ENCODE data around the gene TMEM98. TPM values are rescaled to one million over a fixed set of nuclear protein-coding genes. Genes with fewer than 3 reads are reported as not detected.
"Not testable (repeated sequence)": the region's sequence is repeated elsewhere in the genome, so short reads cannot be mapped to it uniquely, and the experiment has no call there.

TMEM98 gene
- total RNA-seq, 2 experiments from 2014 or later: not detected

DNA sequence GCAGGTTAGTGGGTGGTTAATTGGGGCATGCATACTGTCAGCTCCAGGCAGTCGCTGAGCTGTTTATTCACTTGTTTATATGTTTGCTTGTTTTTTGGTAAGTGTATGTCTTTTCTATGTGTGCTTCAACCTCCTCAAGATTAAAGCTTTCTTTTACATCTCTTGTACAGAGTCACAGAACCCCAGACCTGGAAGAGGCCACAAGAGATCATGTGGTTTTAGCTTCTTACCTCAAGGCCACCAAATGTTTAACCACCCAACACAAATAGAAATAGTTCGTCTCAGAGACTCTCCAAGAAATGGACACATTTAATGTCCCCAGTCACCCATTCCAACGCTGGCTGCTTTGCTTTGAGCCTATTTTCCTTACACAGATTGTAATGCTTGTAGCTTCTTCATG, 11.8 kb upstream of the TMEM98 start:
- no peak overlapping the region for H3K27ac ChIP-seq (ENCODE audit: low read depth, low read length, poor library complexity, severe bottlenecking)
- intact Hi-C loops (cut with micrococcal nuclease; ENCODE audit: unreplicated experiment): no loop called here

DNA sequence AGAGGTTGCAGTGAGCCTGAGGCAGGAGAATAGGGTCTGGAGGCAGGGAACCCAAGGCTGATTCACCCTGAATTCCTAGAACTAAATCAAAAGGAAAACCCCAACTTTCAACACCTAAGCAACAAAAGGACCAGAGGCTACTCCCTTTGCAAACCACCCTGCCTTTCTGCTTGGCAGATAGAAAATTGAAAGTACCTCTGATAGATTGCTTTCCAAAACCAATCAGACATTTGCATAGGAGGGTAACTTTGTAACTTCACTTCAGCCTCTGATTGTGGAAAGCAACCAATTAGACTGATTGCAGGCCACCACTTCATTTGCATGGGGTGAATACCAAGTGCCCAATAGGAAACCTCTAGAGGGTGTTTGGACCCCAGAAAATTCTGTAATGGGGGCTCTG, 10.9 kb upstream of the TMEM98 start:
- Histone ChIP-seq H3K9me3 (ENCODE audit: low read length) (no peaks in the 10 kb centered on the region), H3K79me2 (ENCODE audit: insufficient read depth, low read depth, low read length) (no peaks in the 10 kb centered on the region), H4K20me1 (ENCODE audit: insufficient read depth, low read length) (no peaks in the 10 kb centered on the region), H3K4me2 (ENCODE audit: low read length) (no peak overlapping the region), H3K27ac (ENCODE audit: low read depth, low read length, poor library complexity, severe bottlenecking) (no peak overlapping the region), H3K9me2 (ENCODE audit: insufficient read depth, low read length) (no peaks in the 10 kb centered on the region), H3K4me1 (ENCODE audit: insufficient read depth, low read length, poor library complexity, severe bottlenecking) (no peaks in the 10 kb centered on the region), H3K4me3 (ENCODE audit: low read depth, low read length, poor library complexity, severe bottlenecking) (no peak overlapping the region), H2AFZ (ENCODE audit: low read length) (no peak overlapping the region), H3K36me3 (ENCODE audit: insufficient read depth, low read length) (no peaks in the 10 kb centered on the region)
- DNase-seq (ENCODE audit: low spot score): no peak
- CTCF ChIA-PET (ENCODE audit: unreplicated experiment): no interaction called here
- intact Hi-C loops (cut with micrococcal nuclease; ENCODE audit: unreplicated experiment): no loop called here
- no TSS peak for BruUV-seq (replicated peaks)
- POLR2A ChIA-PET: interaction anchor here (0.6 kb wide), 1 partner anchor 15 kb away, joined by 3 read pairs; no protein-coding TSS in a partner anchor
- no peak for TF ChIP-seq EZH2phosphoT487 (IDR thresholded peaks at IDR 0.05; ENCODE audit: borderline replicate concordance, low read depth, low read length)
- TF ChIP-seq, protein P1, sequence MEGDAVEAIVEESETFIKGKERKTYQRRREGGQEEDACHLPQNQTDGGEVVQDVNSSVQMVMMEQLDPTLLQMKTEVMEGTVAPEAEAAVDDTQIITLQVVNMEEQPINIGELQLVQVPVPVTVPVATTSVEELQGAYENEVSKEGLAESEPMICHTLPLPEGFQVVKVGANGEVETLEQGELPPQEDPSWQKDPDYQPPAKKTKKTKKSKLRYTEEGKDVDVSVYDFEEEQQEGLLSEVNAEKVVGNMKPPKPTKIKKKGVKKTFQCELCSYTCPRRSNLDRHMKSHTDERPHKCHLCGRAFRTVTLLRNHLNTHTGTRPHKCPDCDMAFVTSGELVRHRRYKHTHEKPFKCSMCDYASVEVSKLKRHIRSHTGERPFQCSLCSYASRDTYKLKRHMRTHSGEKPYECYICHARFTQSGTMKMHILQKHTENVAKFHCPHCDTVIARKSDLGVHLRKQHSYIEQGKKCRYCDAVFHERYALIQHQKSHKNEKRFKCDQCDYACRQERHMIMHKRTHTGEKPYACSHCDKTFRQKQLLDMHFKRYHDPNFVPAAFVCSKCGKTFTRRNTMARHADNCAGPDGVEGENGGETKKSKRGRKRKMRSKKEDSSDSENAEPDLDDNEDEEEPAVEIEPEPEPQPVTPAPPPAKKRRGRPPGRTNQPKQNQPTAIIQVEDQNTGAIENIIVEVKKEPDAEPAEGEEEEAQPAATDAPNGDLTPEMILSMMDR (conservative IDR thresholded peaks at IDR 0.05; ENCODE audit: low read length): no peak

More for the DNA sequence above, 11.8 kb upstream of the TMEM98 start:
- H3K36me3 ChIP-seq (ENCODE audit: insufficient read depth, low read length): no peaks in the 10 kb centered on the region
- H3K9me2 ChIP-seq (ENCODE audit: insufficient read depth, low read length): no peaks in the 10 kb centered on the region
- H2AFZ ChIP-seq (ENCODE audit: low read length): no peak overlapping the region
- CTCF ChIA-PET (ENCODE audit: unreplicated experiment): no interaction called here
- H3K4me2 ChIP-seq (ENCODE audit: low read length): no peak overlapping the region
- no peak for DNase-seq (ENCODE audit: low spot score)
- POLR2A ChIA-PET: no interaction called here
- H3K79me2 ChIP-seq (ENCODE audit: insufficient read depth, low read depth, low read length): no peaks in the 10 kb centered on the region
- no TSS peak for BruUV-seq (replicated peaks)
- TF ChIP-seq, protein P1 (conservative IDR thresholded peaks at IDR 0.05; ENCODE audit: low read length): no peak
- no peak for TF ChIP-seq EZH2phosphoT487 (IDR thresholded peaks at IDR 0.05; ENCODE audit: borderline replicate concordance, low read depth, low read length)
- H3K4me3 ChIP-seq (ENCODE audit: low read depth, low read length, poor library complexity, severe bottlenecking): no peak overlapping the region
- no peaks in the 10 kb centered on the region for H3K4me1 ChIP-seq (ENCODE audit: insufficient read depth, low read length, poor library complexity, severe bottlenecking)
- H4K20me1 ChIP-seq (ENCODE audit: insufficient read depth, low read length): no peaks in the 10 kb centered on the region
- no peaks in the 10 kb centered on the region for H3K9me3 ChIP-seq (ENCODE audit: low read length)

DNA sequence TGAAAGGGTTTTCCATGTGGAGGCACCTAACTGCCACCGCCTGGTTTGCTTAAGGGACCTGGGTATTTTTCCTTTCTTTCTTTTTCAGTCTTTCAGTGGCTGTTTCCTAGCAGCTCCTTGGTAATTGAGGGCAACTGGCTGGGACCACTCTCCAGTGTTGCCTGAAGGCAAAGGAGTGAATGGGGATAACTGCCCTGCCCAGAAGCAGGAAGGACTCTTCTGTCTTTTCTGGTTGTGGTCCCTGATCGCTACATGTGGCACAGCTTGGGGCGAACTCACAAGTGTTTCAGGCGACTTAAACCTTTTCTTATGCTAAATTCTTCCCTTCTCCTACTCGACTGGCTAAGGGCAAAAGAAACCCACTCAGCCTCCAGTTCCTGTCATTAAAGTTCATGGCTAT, 10.1 kb upstream of the TMEM98 start:
- no peaks in the 10 kb centered on the region for H4K20me1 ChIP-seq (ENCODE audit: insufficient read depth, low read length)
- no peak overlapping the region for H3K27ac ChIP-seq (ENCODE audit: low read depth, low read length, poor library complexity, severe bottlenecking)
- H3K4me1 ChIP-seq (ENCODE audit: insufficient read depth, low read length, poor library complexity, severe bottlenecking): no peaks in the 10 kb centered on the region
- no TSS peak for BruUV-seq (replicated peaks)
- no peaks in the 10 kb centered on the region for H3K79me2 ChIP-seq (ENCODE audit: insufficient read depth, low read depth, low read length)
- no peaks in the 10 kb centered on the region for H3K9me3 ChIP-seq (ENCODE audit: low read length)
- ChIA-PET CTCF (ENCODE audit: unreplicated experiment) (no interaction called here), POLR2A (no interaction called here)
- no peaks in the 10 kb centered on the region for H3K9me2 ChIP-seq (ENCODE audit: insufficient read depth, low read length)
- no peak overlapping the region for H2AFZ ChIP-seq (ENCODE audit: low read length)
- DNase-seq (ENCODE audit: low spot score): no peak
- intact Hi-C loops (cut with micrococcal nuclease; ENCODE audit: unreplicated experiment): no loop called here
- H3K4me2 ChIP-seq (ENCODE audit: low read length): no peak overlapping the region
- TF ChIP-seq, protein P1 (conservative IDR thresholded peaks at IDR 0.05; ENCODE audit: low read length): no peak
- TF ChIP-seq EZH2phosphoT487 (IDR thresholded peaks at IDR 0.05; ENCODE audit: borderline replicate concordance, low read depth, low read length): no peak
- H3K4me3 ChIP-seq (ENCODE audit: low read depth, low read length, poor library complexity, severe bottlenecking): no peak overlapping the region
- H3K36me3 ChIP-seq (ENCODE audit: insufficient read depth, low read length): no peaks in the 10 kb centered on the region

DNA sequence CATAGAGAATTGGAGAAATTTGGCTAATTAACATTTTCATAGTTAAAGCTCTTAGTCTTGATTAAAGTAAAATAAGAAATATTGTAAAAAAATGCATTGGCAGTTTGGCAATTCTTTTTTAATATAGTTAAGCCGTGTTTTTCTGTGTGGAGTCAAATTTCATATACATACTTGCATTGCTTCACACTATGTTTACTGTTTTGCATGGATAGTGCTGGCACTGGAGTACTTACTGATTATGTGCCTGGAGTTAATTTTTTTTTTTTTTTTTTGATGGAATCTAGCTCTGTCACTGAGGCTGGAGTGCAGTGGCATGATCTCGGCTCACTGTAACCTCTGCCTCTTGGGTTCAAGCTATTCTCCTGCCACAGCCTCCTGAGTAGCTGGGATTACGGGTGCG, 8.1 kb upstream of the TMEM98 start:
- H4K20me1 ChIP-seq (ENCODE audit: insufficient read depth, low read length); H3K79me2 ChIP-seq (ENCODE audit: insufficient read depth, low read depth, low read length); H3K36me3 ChIP-seq (ENCODE audit: insufficient read depth, low read length); H3K4me1 ChIP-seq (ENCODE audit: insufficient read depth, low read length, poor library complexity, severe bottlenecking); H3K27ac ChIP-seq (ENCODE audit: low read depth, low read length, poor library complexity, severe bottlenecking); H2AFZ ChIP-seq (ENCODE audit: low read length); DNase-seq (ENCODE audit: low spot score); H3K9me2 ChIP-seq (ENCODE audit: insufficient read depth, low read length); H3K4me3 ChIP-seq (ENCODE audit: low read depth, low read length, poor library complexity, severe bottlenecking); BruUV-seq (replicated peaks); intact Hi-C loops (cut with micrococcal nuclease; ENCODE audit: unreplicated experiment); H3K9me3 ChIP-seq (ENCODE audit: low read length); CTCF ChIA-PET (ENCODE audit: unreplicated experiment); H3K4me2 ChIP-seq (ENCODE audit: low read length): not testable (repeated sequence)
- POLR2A ChIA-PET: interaction anchor here (0.6 kb wide), 1 partner anchor 124 kb away, joined by 3 read pairs; no protein-coding TSS in a partner anchor

Measured in OCI-LY7 (cell line).